Measurements from ENCODE around the gene SHKBP1.
"Not testable (repeated sequence)": the region's sequence is repeated elsewhere in the genome, so short reads cannot be mapped to it uniquely, and the experiment has no call there.

SHKBP1 gene

DNA sequence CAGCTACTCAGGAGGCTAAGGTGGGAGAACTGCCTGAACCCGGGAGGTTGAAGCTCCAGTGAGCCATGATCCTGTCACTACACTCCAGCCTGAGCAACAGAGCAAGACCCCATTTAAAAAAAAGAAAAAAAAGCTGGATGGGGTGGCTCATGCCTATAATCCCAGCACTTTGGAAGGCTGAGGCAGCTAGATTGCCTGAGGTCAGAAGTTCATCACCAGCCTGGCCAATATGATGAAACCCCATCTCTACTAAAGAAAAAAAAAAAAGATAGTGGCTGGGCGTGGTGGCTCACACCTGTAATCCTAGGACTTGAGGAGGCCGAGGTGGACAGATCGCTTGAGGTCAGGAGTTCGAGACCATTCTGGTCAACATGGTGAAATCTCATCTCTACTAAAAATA is 39.5 kb downstream of the SHKBP1 start:
- no peak for DNase-seq

DNA sequence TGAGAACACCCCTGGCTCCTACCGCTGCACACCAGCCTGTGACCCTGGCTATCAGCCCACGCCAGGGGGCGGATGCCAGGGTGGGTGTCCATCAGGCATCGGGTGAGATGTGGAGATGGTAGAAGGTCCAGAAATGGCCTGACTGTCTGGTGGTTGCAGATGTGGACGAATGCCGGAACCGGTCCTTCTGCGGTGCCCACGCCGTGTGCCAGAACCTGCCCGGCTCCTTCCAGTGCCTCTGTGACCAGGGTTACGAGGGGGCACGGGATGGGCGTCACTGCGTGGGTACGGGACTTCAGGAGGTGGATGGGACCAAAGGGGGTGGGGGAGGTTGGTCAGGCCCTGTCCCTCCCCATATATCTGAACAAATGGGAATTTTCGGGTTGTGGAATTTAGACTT is 40.3 kb downstream of the SHKBP1 start:
- DNase-seq = no peak

DNA sequence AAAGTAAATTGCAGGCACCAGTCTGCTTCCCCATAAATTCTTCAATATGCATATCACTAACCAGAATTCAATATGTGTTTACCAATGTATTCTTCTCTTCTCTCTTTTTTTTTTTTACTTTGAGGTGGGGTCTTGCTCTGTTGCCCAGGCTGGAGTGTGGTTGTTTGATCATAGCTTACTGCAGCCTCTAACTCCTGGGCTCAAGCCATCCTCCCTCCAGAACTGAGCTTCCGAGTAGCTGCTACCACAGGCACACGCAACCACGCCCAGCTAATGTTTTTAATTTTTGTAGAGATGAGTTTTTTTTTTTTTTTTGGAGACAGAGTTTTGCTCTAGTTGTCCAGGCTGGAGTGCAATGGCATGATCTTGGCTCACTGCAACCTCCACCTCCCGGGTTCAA is 41.3 kb downstream of the SHKBP1 start:
- no peak for DNase-seq

DNA sequence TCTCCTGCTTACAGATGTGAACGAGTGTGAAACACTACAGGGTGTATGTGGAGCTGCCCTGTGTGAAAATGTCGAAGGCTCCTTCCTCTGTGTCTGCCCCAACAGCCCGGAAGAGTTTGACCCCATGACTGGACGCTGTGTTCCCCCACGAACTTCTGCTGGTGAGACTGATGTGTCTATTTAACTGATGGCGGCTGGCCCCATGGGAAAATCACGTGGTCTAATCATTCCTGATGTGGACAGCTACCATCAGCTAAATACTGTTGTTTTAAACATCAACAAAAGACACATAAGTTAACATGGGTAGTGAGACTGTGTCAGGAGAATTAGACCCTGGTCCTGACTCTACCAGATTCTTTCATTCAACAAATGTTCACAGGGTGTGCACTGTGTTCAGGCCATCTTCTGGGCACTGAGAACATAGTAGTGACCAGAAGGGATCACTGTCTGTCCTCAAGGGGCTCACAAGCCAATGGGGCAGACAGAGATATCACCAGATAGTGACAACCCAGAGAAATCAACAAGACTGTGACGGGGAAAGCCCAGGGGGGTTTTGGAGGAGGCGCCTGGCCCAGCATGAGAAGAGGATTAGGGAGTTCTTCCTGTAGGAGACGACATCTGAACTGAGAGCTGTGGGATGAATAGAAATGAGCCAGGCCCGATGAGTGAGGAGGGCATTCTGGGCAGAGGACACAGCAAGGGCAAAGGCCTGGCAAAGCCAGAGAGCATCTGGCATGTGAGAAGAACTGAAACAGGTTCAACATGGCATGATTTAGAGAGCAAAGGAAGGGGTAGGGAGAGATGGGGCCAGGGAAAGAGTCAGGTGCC is 42.9 kb downstream of the SHKBP1 start:
- DNase-seq = no peak

DNA sequence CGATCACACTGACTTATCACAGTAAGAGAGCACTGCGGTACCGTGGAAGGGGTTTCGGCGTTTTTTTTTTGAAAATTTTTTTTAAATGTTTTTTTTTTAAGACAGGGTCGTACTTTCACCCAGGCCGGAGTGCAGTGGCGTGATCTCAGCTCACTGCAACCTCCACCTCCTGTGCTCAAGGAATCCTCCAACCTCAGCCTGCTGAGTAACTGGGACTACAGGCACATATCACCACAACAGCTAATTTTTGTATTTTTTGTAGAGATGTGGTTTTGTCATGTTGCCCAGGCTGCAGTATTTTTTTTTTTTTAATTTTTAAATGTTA is 43.5 kb downstream of the SHKBP1 start:
- DNase-seq = no peak

DNA sequence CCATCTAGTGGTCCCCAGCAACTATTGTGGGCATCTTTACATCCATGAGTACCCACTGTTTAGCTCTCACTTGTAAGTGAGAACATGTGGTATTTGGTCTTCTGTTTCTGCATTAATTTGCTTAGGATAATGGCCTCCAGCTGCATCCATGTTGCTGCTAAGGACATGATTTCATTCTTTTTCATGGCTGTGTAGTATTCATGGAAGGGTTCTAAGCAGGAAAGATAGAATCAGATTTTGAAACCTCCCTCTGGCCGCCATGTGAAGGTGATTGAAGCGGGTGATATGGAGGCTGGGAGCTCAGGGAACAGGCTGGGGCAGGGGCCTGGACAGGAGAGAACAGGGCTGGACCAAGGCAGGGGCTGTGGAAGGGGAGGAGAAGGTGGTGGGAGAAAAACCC is 44.6 kb downstream of the SHKBP1 start:
- DNase-seq = no peak

DNA sequence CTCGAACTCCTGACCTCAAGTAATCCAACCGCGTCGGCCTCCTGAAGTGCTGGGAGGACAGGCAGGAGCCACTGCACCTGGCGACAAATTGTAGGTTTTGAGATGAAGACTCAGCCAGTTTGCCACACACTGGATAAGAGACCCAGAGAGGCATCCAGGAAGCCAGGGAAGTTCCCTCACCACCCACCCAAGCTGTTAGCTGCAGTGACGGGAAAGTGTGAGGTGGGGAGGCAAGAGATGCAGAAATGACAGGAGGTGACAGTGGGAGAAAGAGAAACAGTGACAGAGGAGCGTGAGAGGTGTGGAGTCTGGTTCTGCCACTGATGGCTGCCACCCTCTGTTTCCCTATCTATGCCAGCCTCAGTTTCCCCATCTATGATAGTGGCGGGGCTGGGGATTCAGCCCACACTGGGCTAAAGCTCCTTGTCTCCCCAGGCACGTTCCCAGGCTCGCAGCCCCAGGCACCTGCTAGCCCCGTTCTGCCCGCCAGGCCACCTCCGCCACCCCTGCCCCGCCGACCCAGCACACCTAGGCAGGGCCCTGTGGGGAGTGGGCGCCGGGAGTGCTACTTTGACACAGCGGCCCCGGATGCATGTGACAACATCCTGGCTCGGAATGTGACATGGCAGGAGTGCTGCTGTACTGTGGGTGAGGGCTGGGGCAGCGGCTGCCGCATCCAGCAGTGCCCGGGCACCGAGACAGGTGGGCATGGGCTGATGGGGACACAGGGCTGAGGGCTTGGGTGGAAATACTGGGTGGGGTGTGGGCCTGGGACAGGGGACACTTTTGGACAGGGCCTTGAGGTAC is 45.5 kb downstream of the SHKBP1 start:
- DNase-seq = no peak

DNA sequence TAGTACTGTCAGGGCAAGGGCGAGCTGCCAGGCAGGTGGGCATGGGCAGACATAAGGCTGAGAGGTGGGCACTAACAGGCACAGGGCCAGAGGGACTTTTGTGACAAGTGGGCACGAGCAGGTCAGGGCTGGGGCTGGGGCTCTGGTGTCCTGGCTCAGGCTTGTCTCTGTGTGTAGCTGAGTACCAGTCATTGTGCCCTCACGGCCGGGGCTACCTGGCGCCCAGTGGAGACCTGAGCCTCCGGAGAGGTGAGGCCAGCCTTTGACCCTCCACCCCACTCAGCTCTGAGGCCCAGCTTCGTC is 46.1 kb downstream of the SHKBP1 start:
- DNase-seq = no peak

DNA sequence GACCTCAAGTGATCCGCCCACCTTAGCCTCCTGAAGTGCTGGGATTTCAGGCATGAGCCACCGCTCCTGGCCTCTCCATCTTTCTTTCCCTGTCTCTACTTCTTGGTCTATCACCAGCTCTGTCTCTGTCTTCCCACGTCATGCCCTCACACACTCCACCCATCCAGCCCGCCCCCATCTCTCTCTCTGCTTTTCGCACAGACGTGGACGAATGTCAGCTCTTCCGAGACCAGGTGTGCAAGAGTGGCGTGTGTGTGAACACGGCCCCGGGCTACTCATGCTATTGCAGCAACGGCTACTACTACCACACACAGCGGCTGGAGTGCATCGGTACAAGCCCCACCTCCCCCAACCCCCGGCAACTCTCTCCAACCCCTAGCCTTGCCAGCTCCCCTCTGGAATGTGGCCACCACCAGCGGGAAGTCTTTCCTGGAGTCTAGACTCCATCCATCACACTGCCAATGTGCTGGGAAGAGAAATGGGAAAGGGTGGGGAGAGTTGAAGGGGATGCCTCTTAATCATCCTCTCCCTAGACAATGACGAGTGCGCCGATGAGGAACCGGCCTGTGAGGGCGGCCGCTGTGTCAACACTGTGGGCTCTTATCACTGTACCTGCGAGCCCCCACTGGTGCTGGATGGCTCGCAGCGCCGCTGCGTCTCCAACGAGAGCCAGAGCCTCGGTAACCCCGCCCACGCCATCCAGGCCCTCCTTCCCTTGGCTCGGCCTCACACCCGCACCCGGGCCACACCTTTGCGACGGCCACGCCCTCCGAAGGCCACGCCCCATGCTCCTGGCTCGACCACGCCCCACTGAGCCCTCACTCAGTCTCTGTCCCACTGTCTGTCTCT is 47.0 kb downstream of the SHKBP1 start:
- DNase-seq = peak in 1 of 2 experiments; percentile 20

DNA sequence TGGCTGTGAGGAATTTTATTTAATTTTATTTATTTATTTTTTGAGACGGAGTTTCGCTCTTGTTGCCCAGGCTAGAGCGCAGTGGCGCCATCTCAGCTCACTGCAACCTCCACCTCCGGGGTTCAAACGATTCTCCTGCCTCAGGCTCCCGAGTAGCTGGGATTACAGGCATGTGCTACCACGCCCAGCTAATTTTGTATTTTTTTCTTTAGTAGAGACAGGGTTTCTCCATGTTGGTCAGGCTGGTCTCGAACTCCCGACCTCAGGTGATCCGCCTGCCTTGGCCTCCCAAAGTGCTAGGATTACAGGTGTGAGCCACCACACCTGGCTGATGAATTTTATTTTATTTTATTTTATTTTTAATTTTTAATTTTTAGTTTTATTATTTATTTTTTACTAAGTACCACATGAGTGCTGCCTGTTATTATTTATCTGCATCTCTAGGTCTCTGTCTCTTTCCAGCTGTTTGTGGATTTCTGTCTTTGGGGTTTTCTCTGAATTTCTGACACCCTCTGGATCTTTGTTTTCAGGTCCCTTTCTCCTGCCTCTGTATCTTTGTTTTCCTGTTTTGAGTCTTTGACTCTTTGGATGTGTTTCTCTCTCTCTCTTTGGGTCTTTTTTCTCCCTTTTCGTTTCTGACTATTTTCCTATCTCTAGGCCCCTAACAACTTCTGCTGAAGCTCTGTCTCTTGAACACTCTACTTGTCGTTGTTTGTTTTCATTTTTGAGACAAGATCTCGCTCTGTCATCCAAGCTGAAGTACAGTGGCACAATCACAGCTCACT is 47.9 kb downstream of the SHKBP1 start:
- not testable (repeated sequence) for DNase-seq

DNA sequence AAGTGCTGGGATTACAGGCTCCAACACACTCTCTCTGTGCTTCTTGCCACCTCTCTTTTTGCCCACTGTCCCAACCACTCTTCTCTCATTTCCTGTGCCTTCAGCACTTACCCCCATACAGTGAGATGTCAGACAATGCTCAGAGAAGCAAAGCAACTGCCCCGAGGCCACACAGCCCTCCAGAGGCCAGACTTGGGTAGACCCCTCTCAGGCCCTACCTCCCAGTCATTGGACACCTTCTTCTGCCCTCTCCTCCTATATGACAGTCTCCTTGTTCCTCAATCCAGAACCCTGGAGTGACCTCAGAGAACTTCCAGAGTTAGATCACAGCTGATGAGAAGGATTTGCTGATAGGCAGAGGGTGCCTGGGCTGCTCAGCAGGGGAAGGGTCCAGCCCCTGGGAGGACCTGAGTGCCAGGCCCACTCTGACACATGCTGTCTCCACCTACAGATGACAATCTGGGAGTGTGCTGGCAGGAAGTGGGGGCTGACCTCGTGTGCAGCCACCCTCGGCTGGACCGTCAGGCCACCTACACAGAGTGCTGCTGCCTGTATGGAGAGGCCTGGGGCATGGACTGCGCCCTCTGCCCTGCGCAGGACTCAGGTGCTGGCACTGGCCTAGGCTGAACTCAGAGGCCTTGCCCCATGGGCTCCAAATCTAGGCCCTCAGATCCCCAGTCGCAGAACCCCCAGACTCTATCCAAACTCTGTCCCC is 48.9 kb downstream of the SHKBP1 start:
- no peak for DNase-seq

DNA sequence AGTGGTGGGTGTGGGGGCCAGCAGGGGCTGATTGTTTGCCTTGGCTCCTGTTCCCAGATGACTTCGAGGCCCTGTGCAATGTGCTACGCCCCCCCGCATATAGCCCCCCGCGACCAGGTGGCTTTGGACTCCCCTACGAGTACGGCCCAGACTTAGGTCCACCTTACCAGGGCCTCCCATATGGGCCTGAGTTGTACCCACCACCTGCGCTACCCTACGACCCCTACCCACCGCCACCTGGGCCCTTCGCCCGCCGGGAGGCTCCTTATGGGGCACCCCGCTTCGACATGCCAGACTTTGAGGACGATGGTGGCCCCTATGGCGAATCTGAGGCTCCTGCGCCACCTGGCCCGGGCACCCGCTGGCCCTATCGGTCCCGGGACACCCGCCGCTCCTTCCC is 50.2 kb downstream of the SHKBP1 start:
- DNase-seq = no peak

DNA sequence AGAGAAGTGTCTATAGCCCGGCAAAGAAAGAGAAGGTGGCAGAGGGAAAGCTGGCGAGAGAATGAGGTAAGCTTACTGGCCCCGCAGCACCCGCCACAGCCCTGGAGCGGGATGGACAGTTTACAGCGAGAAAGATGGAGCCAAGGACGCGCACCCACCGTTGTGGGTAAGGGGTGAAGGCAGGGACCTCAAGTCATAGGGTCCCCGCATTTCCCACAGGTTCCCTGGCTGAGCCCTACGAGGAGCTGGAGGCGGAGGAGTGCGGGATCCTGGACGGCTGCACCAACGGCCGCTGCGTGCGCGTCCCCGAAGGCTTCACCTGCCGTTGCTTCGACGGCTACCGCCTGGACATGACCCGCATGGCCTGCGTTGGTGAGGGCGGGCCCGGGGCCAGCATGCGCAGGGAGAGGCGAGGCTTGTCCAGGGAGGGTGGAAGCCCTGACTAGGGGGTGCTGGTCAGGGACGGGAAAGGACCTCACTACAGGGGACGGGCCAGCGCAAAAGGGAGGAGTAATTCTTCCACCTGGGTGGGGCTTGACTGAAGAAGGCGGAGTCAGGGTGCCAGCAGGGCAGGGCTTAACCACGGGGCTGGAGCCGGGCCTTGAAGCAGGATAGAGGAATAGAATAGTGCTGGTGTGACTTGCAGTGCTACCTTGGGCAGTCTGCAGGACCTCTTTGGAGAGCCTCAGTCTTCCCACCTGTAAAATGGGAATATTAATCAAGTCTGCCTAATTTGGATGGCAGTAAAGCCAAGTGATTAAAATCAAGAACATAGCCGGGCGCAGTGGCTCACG is 51.0 kb downstream of the SHKBP1 start:
- no peak for DNase-seq

DNA sequence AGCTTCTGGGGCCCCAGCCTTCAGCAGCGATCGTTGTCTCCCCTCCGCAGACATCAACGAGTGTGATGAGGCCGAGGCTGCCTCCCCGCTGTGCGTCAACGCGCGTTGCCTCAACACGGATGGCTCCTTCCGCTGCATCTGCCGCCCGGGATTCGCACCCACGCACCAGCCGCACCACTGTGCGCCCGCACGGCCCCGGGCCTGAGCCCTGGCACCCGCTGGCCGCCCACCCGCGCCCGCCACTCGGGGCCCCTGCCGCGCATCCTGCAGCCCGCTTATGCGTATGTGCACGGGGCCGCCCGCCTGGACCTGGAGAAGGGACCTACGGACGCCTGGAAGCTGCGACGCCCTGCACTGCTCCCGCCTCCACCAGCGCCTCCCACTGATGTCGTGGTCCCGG is 52.7 kb downstream of the SHKBP1 start:
- DNase-seq = no peak

DNA sequence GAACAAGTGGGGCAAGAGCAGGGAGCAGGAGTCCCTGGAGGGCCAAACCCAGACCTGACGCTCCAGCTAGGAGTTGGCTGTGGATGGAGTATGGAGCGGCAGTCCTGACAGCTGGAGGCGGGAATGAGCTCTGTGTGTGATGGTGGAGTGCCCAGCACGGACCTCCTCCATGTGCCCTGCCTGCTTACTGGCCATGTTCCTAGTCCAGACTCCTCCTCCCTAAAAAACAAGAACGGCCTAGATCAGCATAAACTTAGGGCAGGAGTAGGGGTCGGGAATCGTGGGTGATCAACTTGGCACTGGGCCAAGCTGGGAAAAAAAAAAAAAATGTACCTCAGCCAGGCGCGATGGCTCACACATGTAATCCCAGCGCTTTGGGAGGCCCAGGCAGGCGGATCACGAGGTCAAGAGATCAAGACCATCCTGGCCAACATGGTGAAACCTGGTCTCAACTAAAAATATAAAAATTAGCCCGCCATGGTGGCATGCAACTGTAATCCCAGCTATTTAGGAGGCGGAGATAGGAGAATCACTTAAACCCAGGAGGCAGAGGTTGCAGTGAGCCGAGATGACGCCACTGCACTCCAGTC is 54.0 kb downstream of the SHKBP1 start:
- DNase-seq = no peak

DNA sequence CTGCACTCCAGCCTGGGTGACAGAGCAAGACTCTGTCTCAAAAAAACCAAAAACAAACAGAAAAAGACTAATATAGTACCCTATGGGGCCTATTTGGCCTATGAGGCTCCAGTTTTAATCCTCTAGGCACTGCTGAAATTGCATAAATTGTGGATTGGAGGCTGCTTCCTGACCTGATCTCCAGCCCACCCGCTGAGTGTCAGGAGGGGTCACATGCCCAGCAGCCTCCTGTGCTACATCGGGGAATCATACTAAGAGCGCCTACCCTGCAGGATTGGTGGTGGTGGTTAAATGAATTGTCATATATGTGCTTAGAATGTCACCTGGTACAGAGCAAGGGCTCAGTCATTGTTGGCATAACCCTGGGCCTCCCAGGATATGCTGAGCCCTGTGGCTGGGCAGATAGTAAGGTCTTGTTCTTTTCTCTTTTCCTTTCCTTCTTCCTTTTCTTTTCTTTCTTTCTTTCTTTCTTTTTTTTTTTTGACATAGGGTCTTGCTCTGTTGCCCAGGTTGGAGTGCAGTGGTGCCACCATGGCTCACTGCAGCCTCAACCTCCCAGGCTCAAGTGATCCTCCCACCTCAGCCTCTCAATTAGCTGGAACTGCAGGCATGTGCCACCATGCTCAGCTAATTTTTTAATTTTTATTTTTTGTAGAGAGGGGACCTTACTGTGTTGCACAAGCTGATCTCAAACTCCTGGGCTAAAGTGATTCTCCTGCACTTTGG is 55.8 kb downstream of the SHKBP1 start:
- no peak for DNase-seq

DNA sequence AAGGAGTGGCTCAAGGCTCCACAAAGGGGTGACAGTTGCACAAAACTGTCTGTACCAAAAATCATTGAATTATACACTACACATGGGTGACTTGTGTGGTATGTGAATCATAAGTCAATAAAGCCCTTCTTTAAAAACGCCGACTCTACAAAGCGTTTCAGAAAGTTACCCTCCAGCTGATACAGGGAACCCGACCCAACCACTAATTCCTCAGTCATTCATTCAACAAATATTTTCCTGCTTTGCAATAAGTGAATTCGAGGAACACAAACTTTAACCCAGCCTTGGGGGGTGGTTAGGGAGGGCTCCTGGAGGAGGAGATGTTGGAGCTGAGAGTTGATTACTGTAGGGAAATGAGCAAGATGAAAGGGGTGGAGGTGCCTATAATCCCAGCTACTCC is 56.5 kb downstream of the SHKBP1 start:
- no peak for DNase-seq

DNA sequence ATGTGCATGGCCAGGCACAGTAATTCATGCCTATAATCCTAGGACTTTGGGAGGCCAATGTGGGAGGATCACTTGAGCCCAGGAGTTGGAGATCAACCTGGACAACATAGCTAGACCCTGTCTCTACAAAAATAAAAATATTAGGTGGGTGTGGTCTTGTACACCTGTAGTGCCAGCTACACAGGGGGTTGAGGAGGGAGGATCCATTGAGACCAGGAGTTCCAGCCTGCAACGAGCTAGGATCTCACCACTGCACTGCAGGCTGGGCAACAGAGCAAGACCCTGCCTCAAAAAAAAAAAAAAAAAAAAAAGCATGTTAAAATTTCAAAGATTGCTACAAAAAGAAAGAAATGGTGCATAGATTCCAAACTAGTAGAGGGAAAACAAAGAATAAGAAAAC is 61.7 kb downstream of the SHKBP1 start:
- no peak for DNase-seq

DNA sequence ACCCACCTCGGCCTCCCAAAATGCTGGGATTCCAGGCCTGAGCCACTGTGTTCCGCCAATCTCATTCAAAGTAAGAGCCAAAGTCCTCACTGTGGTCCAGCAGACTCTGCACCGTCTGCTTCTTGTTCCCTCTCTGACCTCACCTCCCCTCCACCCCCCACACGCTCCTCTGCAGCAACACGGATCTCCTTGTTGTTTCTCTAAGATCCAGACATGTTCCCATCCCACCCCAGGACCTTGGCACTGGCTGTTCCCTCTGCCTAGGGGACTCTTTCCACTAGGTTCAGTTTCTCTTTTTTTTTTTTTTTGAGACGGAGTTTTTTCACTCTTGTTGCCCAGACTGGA is 62.9 kb downstream of the SHKBP1 start:
- DNase-seq = no peak

DNA sequence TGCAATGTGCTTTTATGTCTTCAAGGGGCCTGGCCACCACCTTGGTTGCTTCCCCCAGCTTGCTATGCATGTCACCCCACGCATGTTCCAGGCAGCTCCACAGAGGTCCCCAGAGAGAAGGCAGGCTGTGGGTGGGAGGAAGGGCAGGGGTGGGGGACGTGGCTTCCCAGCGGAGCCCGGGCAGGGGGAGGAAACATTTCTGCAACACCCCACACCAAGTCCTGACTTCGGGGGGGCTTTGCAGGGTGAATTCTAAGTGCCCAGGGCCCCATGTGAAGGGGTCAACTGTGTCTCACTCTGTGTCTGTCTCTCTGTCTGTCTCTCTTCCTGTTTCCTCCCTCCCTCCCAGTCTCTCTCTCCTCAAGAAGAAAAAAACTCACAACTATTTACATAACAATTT is 64.1 kb downstream of the SHKBP1 start:
- no peak for DNase-seq
